Measurements from ENCODE around the gene RORB. TPM values are rescaled to one million over a fixed set of nuclear protein-coding genes. Genes with fewer than 3 reads are reported as not detected.

RORB gene
- total RNA-seq, 2 donors from 2014 or later, result 0.55 to 2.4 TPM

DNA sequence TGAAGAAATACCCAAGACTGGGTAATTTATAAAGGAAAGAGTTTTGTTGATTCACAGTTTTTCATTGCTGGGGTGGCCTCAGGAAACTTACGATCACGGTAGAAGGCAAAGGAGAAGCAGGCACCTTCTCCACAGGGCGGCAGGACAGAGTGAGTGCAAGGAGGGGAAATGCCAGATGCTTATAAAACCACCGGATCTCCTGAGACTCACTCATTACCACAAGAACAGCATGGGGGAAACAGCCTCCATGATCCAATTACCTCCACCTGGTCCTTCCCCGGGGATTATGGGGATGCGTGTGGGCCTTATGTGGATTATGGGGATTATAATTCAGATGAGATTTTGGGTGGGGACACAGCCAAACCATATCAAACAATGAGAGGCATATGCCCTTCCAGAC is 18.5 kb upstream of the RORB start:
- Histone ChIP-seq H3K4me1 (no peaks in the 10 kb centered on the region), H3K27ac (no peak overlapping the region), H3K36me3 (no peaks in the 10 kb centered on the region), H3K9me3 (no peaks in the 10 kb centered on the region), H3K4me3 (no peak overlapping the region), H3K27me3 (no peaks in the 10 kb centered on the region)
- no peak for DNase-seq (ENCODE audit: low spot score)
- TF ChIP-seq, protein P1, sequence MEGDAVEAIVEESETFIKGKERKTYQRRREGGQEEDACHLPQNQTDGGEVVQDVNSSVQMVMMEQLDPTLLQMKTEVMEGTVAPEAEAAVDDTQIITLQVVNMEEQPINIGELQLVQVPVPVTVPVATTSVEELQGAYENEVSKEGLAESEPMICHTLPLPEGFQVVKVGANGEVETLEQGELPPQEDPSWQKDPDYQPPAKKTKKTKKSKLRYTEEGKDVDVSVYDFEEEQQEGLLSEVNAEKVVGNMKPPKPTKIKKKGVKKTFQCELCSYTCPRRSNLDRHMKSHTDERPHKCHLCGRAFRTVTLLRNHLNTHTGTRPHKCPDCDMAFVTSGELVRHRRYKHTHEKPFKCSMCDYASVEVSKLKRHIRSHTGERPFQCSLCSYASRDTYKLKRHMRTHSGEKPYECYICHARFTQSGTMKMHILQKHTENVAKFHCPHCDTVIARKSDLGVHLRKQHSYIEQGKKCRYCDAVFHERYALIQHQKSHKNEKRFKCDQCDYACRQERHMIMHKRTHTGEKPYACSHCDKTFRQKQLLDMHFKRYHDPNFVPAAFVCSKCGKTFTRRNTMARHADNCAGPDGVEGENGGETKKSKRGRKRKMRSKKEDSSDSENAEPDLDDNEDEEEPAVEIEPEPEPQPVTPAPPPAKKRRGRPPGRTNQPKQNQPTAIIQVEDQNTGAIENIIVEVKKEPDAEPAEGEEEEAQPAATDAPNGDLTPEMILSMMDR (IDR thresholded peaks at IDR 0.05), result no peak

DNA sequence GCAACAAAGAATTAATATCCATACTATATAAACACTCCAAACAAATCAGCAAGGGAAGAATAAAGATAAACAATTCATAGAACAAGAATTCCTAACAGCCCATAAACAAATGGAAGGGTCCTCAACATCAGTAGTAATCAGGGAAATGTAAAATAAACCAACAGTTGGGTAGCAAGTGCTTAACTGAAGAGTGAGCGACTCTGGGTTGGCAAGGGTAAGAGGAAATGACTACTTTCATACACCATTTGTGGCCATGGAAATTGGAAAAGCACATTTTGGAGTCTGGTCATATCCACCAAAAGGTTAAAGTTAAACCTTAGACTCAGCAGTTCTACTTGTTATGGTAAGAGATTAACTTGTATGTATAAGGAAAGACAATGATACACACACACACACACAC is 17.4 kb upstream of the RORB start:
- TF ChIP-seq, protein P1 (IDR thresholded peaks at IDR 0.05), result no peak

DNA sequence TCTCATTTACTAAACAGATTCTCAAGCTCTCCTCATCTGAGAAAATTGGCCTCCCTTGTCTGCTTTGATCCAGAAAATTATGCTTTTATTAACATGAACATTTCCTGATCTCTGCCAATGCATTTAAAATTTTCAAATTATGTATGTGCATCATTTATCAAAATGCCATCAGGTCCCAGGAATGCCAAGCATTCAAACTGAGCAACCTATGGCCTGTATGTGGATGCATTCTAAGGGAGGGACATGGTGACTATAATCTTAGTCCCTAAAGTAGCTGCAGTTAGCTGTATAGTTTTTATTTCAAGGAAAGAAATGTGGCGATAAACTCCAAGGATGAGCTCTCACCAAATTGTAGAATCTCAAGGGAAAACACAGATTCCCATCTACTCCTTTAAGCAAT is 9.7 kb upstream of the RORB start:
- Histone ChIP-seq H3K9me3 (no peaks in the 10 kb centered on the region), H3K4me3 (no peak overlapping the region), H3K27me3 (no peaks in the 10 kb centered on the region), H3K4me1 (no peaks in the 10 kb centered on the region), H3K27ac (no peak overlapping the region), H3K36me3 (no peaks in the 10 kb centered on the region)
- DNase-seq (ENCODE audit: low spot score), result no peak
- TF ChIP-seq, protein P1 (IDR thresholded peaks at IDR 0.05), result no peak

More for the DNA sequence above, 17.4 kb upstream of the RORB start:
- no peaks in the 10 kb centered on the region for H3K9me3 ChIP-seq
- no peaks in the 10 kb centered on the region for H3K36me3 ChIP-seq
- no peak overlapping the region for H3K27ac ChIP-seq
- no peak overlapping the region for H3K4me3 ChIP-seq
- H3K4me1 ChIP-seq, result no peaks in the 10 kb centered on the region
- no peaks in the 10 kb centered on the region for H3K27me3 ChIP-seq
- no peak for DNase-seq (ENCODE audit: low spot score)

DNA sequence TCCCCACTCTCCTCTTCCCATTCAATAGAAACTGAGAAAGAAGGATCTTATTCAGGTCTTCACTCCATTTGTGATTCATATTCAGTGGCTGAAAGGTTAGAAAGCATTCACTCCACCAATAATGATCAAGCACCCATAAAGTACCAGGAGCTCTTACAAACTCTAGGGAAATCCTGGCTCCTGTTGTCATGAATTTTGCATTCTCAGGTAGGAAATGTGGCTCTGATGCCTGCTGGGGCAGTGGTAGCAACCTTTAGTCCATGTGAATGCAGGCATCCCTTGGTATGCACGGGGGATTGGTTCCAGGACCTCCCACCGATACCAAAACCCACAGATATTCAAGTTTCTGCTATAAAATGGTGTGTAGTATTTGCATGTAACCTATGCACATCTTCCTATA is 3.6 kb upstream of the RORB start:
- H3K27me3 ChIP-seq, result no peaks in the 10 kb centered on the region
- H3K4me3 ChIP-seq, result no peak overlapping the region
- H3K36me3 ChIP-seq, result no peaks in the 10 kb centered on the region
- H3K4me1 ChIP-seq, result peaks cover 0 to 8% of the 10 kb centered on the region in 2 donors
- H3K27ac ChIP-seq, result no peak overlapping the region
- DNase-seq (ENCODE audit: low spot score), result no peak
- TF ChIP-seq, protein P1 (IDR thresholded peaks at IDR 0.05), result no peak
- no peaks in the 10 kb centered on the region for H3K9me3 ChIP-seq

DNA sequence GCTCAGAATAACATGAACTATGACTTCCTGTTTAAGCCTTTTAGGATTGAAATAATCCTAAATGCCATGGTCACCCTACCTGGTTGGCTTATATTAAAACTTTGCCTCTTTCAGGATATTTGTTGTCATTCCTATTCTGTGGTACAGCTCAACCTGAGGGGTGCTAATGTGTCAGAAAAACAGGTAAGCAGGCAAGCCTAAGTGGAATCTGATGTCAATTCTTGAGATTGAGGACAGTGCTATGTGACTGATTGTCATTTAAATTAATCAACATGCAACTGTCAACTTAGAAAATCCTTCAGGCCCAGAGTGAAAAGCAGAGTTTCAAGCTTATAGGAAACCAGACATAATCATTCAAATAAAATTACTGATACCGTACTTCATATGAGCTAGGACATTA is 2.6 kb upstream of the RORB start:
- no peaks in the 10 kb centered on the region for H3K27me3 ChIP-seq
- peaks cover 0 to 17% of the 10 kb centered on the region in 2 donors for H3K4me1 ChIP-seq
- DNase-seq (ENCODE audit: low spot score), result no peak
- H3K9me3 ChIP-seq, result no peaks in the 10 kb centered on the region
- TF ChIP-seq, protein P1 (IDR thresholded peaks at IDR 0.05), result no peak
- H3K4me3 ChIP-seq, result no peak overlapping the region
- no peaks in the 10 kb centered on the region for H3K36me3 ChIP-seq
- no peak overlapping the region for H3K27ac ChIP-seq

DNA sequence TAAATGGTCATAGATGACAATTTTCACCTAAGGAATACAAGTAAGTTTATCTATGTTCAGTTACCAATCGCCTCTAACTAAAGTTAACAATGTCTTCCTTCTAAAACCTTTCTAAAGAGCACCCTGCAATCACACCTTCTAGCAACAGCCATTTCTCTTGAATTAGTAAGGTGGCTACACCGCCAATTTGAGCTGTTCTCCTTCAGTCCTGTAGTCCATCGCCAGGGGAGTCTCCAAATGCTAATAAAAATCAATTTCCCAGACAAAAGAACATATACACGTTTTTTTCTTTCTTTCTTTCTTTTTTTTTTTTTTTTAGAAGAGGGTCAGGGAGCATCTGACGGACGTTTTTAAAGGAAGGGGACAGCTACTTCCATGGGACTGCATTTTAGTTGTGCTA is 729 bp upstream of the RORB start:
- Histone ChIP-seq H3K36me3 (no peaks in the 10 kb centered on the region), H3K9me3 (no peaks in the 10 kb centered on the region), H3K27ac (peak overlapping the region; percentile 52 to 75), H3K27me3 (peaks cover 0 to 4% of the 10 kb centered on the region in 2 donors), H3K4me1 (peaks cover 0 to 27% of the 10 kb centered on the region in 2 donors), H3K4me3 (peak overlapping the region; percentile 50 to 58)
- no peak for DNase-seq (ENCODE audit: low spot score)
- TF ChIP-seq, protein P1 (IDR thresholded peaks at IDR 0.05), result no peak

All from right atrium auricular region (tissue), 2 donors.